Measurements from ENCODE around the gene MIXL1.

Gene MIXL1

GRCh38 chr1:226203655-226204054 is 19.8 kb upstream of the MIXL1 start:
- no peak for DNase-seq (ENCODE audit: low read depth)
- H3K4me3 ChIP-seq (ENCODE audit: low read depth, low read length), result no peak overlapping the region
- no peak for TF ChIP-seq CTCF (conservative IDR thresholded peaks at IDR 0.05; ENCODE audit: low read depth, low read length)

GRCh38 chr1:226204198-226204597 is 19.3 kb upstream of the MIXL1 start:
- DNase-seq (ENCODE audit: low read depth), result no peak
- no peak overlapping the region for H3K4me3 ChIP-seq (ENCODE audit: low read depth, low read length)
- no peak for TF ChIP-seq CTCF (conservative IDR thresholded peaks at IDR 0.05; ENCODE audit: low read depth, low read length)

- no peak for TF ChIP-seq CTCF (conservative IDR thresholded peaks at IDR 0.05; ENCODE audit: low read depth, low read length)
- H3K4me3 ChIP-seq (ENCODE audit: low read depth, low read length), result no peak overlapping the region
- DNase-seq (ENCODE audit: low read depth), result no peak
These were observed 16.4 kb upstream of the MIXL1 start for GRCh38 chr1:226207048-226207447.

GRCh38 chr1:226209307-226210059 is 14.0 kb upstream of the MIXL1 start:
- no peak overlapping the region for H3K4me3 ChIP-seq (ENCODE audit: low read depth, low read length)
- no peak for TF ChIP-seq CTCF (conservative IDR thresholded peaks at IDR 0.05; ENCODE audit: low read depth, low read length)
- DNase-seq (ENCODE audit: low read depth), result no peak

- TF ChIP-seq CTCF (conservative IDR thresholded peaks at IDR 0.05; ENCODE audit: low read depth, low read length), result no peak
- no peak overlapping the region for H3K4me3 ChIP-seq (ENCODE audit: low read depth, low read length)
- DNase-seq (ENCODE audit: low read depth), result no peak
These were observed 12.8 kb upstream of the MIXL1 start for GRCh38 chr1:226210571-226211176.

GRCh38 chr1:226211181-226211821 is 12.2 kb upstream of the MIXL1 start:
- no peak overlapping the region for H3K4me3 ChIP-seq (ENCODE audit: low read depth, low read length)
- no peak for TF ChIP-seq CTCF (conservative IDR thresholded peaks at IDR 0.05; ENCODE audit: low read depth, low read length)
- DNase-seq (ENCODE audit: low read depth), result no peak

Data from choroid plexus epithelial cell (primary cell).